HEK293 (cell line): Measurements from ENCODE around the gene SLC9A5.

Source experiments
- CTCF ChIA-PET: fragments of 350-600 bp; formaldehyde crosslinking; extraction: SDS; loops from one replicate; lab custom pipeline; 2021; ENCODE audit warnings: antibody characterized with exemption; lab: Yijun Ruan, JAX
- POLR2A ChIA-PET: fragments of 300-600 bp; formaldehyde crosslinking; extraction: SDS; loops from one replicate; lab custom pipeline; 2020; ENCODE audit warnings: antibody characterized with exemption, inconsistent platforms; lab: Yijun Ruan, JAX
- H3K27ac ChIP-seq: fragments of 200-500 bp; sonication (Bioruptor generic); 2 replicates; pipeline ENCODE4 v1.5.1; 2014; ENCODE audit warnings: low read depth, low read length, control low read depth, inconsistent platforms; ENCODE audit errors: extremely low read depth
- H3K36me3 ChIP-seq, 2 experiments: fragments of 200-500 bp in 1 of 2; sonication (Bioruptor generic) in 1 of 2; 1 replicate in 1 of 2; 2 replicates in 1 of 2; pipeline ENCODE4 v1.5.1; 2014 to 2017; ENCODE audit warnings: inconsistent platforms in 2 of 2, low read length in 2 of 2; ENCODE audit not compliant: control insufficient read depth in 2 of 2, insufficient read depth in 1 of 2
- H3K4me1 ChIP-seq: fragments of 200-500 bp; sonication (Bioruptor generic); 2 replicates; pipeline ENCODE4 v1.5.1; 2014; ENCODE audit warnings: mild to moderate bottlenecking, low read length, inconsistent platforms; ENCODE audit not compliant: control insufficient read depth, insufficient read depth
- H3K4me3 ChIP-seq: 2 replicates; pipeline ENCODE4 v1.5.1; 2011; ENCODE audit warnings: low read depth, mild to moderate bottlenecking, control low read depth, low read length, moderate library complexity
- H3K9me3 ChIP-seq: fragments of 200-500 bp; sonication (Bioruptor generic); 2 replicates; pipeline ENCODE4 v1.5.1; 2014; ENCODE audit warnings: low read depth, low read length, inconsistent platforms; ENCODE audit not compliant: control insufficient read depth, insufficient read depth
- AEBP2 ChIP-seq: fragments of 450-650 bp; formaldehyde crosslinking; IDR thresholded peaks from 2 replicates; pipeline ENCODE4 v1.5.1; 2016; ENCODE audit warnings: missing biosample characterization, missing genetic modification characterization, borderline replicate concordance
- IKZF3 ChIP-seq: fragments of 450-650 bp; IDR thresholded peaks from 2 replicates; pipeline ENCODE4 v1.5.0; 2018; ENCODE audit warnings: missing biosample characterization, mild to moderate bottlenecking, missing genetic modification characterization, moderate library complexity
- KLF10 ChIP-seq: fragments of 450-650 bp; IDR thresholded peaks from 2 replicates; pipeline ENCODE4 v1.5.1; 2018; ENCODE audit warnings: missing biosample characterization, mild to moderate bottlenecking, missing genetic modification characterization
- PRDM10 ChIP-seq: fragments of 450-650 bp; formaldehyde crosslinking; IDR thresholded peaks from 2 replicates; pipeline ENCODE4 v1.5.1; 2016; ENCODE audit warnings: missing biosample characterization, missing genetic modification characterization
- ZNF2 ChIP-seq: fragments of 450-650 bp; formaldehyde crosslinking; IDR thresholded peaks from 2 replicates; pipeline ENCODE4 v1.5.1; 2016; ENCODE audit warnings: missing biosample characterization, missing genetic modification characterization
- ZNF324 ChIP-seq: fragments of 450-650 bp; formaldehyde crosslinking; IDR thresholded peaks from 2 replicates; pipeline ENCODE4 v1.5.1; 2016; ENCODE audit warnings: missing biosample characterization, missing genetic modification characterization
- ZNF514 ChIP-seq: fragments of 450-650 bp; formaldehyde crosslinking; IDR thresholded peaks from 2 replicates; pipeline ENCODE4 v1.5.1; 2016; ENCODE audit warnings: missing biosample characterization, missing genetic modification characterization
- ZNF571 ChIP-seq: fragments of 450-650 bp; formaldehyde crosslinking; IDR thresholded peaks from 2 replicates; pipeline ENCODE4 v1.5.0; 2017; ENCODE audit warnings: missing biosample characterization, missing genetic modification characterization
- ZSCAN18 ChIP-seq: fragments of 450-650 bp; formaldehyde crosslinking; IDR thresholded peaks from 2 replicates; pipeline ENCODE4 v1.5.1; 2016; ENCODE audit warnings: missing biosample characterization, missing genetic modification characterization
- ZXDB ChIP-seq: fragments of 450-650 bp; formaldehyde crosslinking; IDR thresholded peaks from 2 replicates; pipeline ENCODE4 v1.5.1; 2016; ENCODE audit warnings: missing biosample characterization, missing genetic modification characterization

Gene SLC9A5

GRCh38 chr16:67208154-67208896, 40.5 kb upstream of the SLC9A5 start:
- no peaks in the 10 kb centered on the region for H3K4me1 ChIP-seq
- peaks cover 0 to 26% of the 10 kb centered on the region in 2 experiments; a peak in 1 of 3 replicates for H3K36me3 ChIP-seq
- H3K4me3 ChIP-seq: no peak overlapping the region
- no peaks in the 10 kb centered on the region for H3K9me3 ChIP-seq
- no peak overlapping the region for H3K27ac ChIP-seq
- ChIA-PET CTCF (interaction anchor here (1.4 to 1.6 kb wide), 2 partner anchors 10 to 11 kb away, joined by 3 to 6 read pairs; partner anchors contain the start of gene ELMO3), POLR2A (interaction anchor here (0.7 to 3.2 kb wide), 7 partner anchors 10 to 38 kb away, joined by 3 to 11 read pairs (median 4); partner anchors contain the start of genes E2F4, ELMO3 and TMEM208)
- no peak for TF ChIP-seq ZSCAN18 (tag by site-specific recombination)
- TF ChIP-seq ZXDB (tag by site-specific recombination): no peak
- no peak for TF ChIP-seq ZNF514 (tag by site-specific recombination)

GRCh38 chr16:67209565-67209964, 39.2 kb upstream of the SLC9A5 start:
- TF ChIP-seq PRDM10 (peak; percentile 38), ZNF2 (tag by site-specific recombination) (no peak), ZNF324 (no peak), KLF10 (tag by site-specific recombination) (no peak), ZNF571 (tag by site-specific recombination) (no peak), AEBP2 (tag by site-specific recombination) (no peak), IKZF3 (no peak), ZSCAN18 (tag by site-specific recombination) (no peak)
- Histone ChIP-seq H3K36me3 (peaks cover 0 to 15% of the 10 kb centered on the region in 2 experiments; a peak in 2 of 3 replicates), H3K4me3 (no peak overlapping the region), H3K27ac (no peak overlapping the region), H3K9me3 (no peaks in the 10 kb centered on the region), H3K4me1 (no peaks in the 10 kb centered on the region)
- ChIA-PET CTCF (no interaction called here), POLR2A (interaction anchor here (1.4 to 2.4 kb wide), 3 partner anchors 11 to 17 kb away, joined by 4 to 8 read pairs (median 5); partner anchors contain the start of gene TMEM208)
